Mesenchymal stem cell (in vitro differentiated cells and primary cell): ENCODE data around the gene ARL5B. TPM values are rescaled to one million over a fixed set of nuclear protein-coding genes. Genes with fewer than 3 reads are reported as not detected.

ENCODE experiments used
- DNase-seq: peaks from one replicate; pipeline ENCODE4 v3.0.0-alpha.2; 2013
- H2AFZ ChIP-seq: one replicate; pipeline ENCODE4 v1.6.1; 2013; ENCODE audit warnings: low read depth, mild to moderate bottlenecking, control low read depth, inconsistent platforms, low read length, moderate library complexity
- H2AK5ac ChIP-seq: 2 replicates; pipeline ENCODE4 v1.6.1; 2013; ENCODE audit warnings: low read length, moderate library complexity, mild to moderate bottlenecking, inconsistent platforms; ENCODE audit not compliant: severe bottlenecking
- H2BK120ac ChIP-seq: one replicate; pipeline ENCODE4 v1.6.1; 2013; ENCODE audit warnings: low read depth, mild to moderate bottlenecking, inconsistent platforms, low read length, moderate library complexity
- H2BK12ac ChIP-seq, 2 experiments: one replicate each; pipeline ENCODE4 v1.6.1; 2013; ENCODE audit warnings: inconsistent platforms in 2 of 2, low read length in 2 of 2, mild to moderate bottlenecking in 2 of 2, moderate library complexity in 2 of 2, control low read depth in 1 of 2
- H2BK15ac ChIP-seq: one replicate; pipeline ENCODE4 v1.6.1; 2013; ENCODE audit warnings: mild to moderate bottlenecking, low read depth, inconsistent platforms; ENCODE audit not compliant: poor library complexity, severe bottlenecking
- H2BK5ac ChIP-seq: 2 replicates; pipeline ENCODE4 v1.6.1; 2013; ENCODE audit warnings: low read depth, mild to moderate bottlenecking, low read length, control low read depth, inconsistent platforms; ENCODE audit not compliant: poor library complexity, severe bottlenecking
- H3K14ac ChIP-seq, 2 experiments: one replicate each; pipeline ENCODE4 v1.6.1; 2013; ENCODE audit warnings: inconsistent platforms in 2 of 2, low read length in 2 of 2, control low read depth in 1 of 2, mild to moderate bottlenecking in 1 of 2, moderate library complexity in 1 of 2
- H3K18ac ChIP-seq, 2 experiments: one replicate each; pipeline ENCODE4 v1.6.1; 2013; ENCODE audit warnings: inconsistent platforms in 2 of 2, low read length in 2 of 2, control low read depth in 1 of 2, low read depth in 1 of 2, mild to moderate bottlenecking in 1 of 2
- H3K23ac ChIP-seq, 2 experiments: one replicate each; pipeline ENCODE4 v1.6.1; 2013; ENCODE audit warnings: inconsistent platforms in 2 of 2, low read length in 2 of 2, mild to moderate bottlenecking in 2 of 2, moderate library complexity in 2 of 2, control low read depth in 1 of 2
- H3K27ac ChIP-seq: 2 replicates; pipeline ENCODE4 v1.5.1; 2013; ENCODE audit warnings: mild to moderate bottlenecking, moderate library complexity, low read length, control low read depth, inconsistent platforms; ENCODE audit not compliant: poor library complexity, severe bottlenecking
- H3K27me3 ChIP-seq, 2 experiments: 2 replicates each; pipeline versions ENCODE4 v1.6.1 to v1.7.0; 2013; ENCODE audit warnings: low read length in 2 of 2, mild to moderate bottlenecking in 2 of 2, moderate library complexity in 2 of 2, control low read depth in 1 of 2, inconsistent platforms in 1 of 2; ENCODE audit not compliant: control insufficient read depth in 1 of 2, insufficient read depth in 1 of 2
- H3K36me3 ChIP-seq, 2 experiments: 2 replicates each; pipeline versions ENCODE4 v1.6.1 to v1.7.0; 2013; ENCODE audit warnings: low read length in 2 of 2, control low read depth in 1 of 2, inconsistent platforms in 1 of 2, low read depth in 1 of 2, mild to moderate bottlenecking in 1 of 2; ENCODE audit not compliant: insufficient read depth in 2 of 2, control insufficient read depth in 1 of 2
- H3K4ac ChIP-seq, 2 experiments: one replicate each; pipeline ENCODE4 v1.6.1; 2013; ENCODE audit warnings: inconsistent platforms in 2 of 2, low read length in 2 of 2, mild to moderate bottlenecking in 2 of 2, moderate library complexity in 2 of 2, control low read depth in 1 of 2, low read depth in 1 of 2
- H3K4me1 ChIP-seq: 2 replicates; pipeline ENCODE4 v1.6.1; 2013; ENCODE audit warnings: low read depth, low read length, control low read depth; ENCODE audit not compliant: control insufficient read depth, insufficient read depth
- H3K4me2 ChIP-seq: 2 replicates; pipeline ENCODE4 v1.6.1; 2013; ENCODE audit warnings: low read length, mild to moderate bottlenecking, inconsistent platforms; ENCODE audit not compliant: poor library complexity, severe bottlenecking
- H3K4me3 ChIP-seq, 2 experiments: 2 replicates each; pipeline versions ENCODE4 v1.5.1 to v1.7.0; 2013; ENCODE audit warnings: low read length in 2 of 2, mild to moderate bottlenecking in 2 of 2, control low read depth in 1 of 2, low read depth in 1 of 2; ENCODE audit not compliant: insufficient read depth in 1 of 2
- H3K79me1 ChIP-seq: replicated peaks from 2 replicates; pipeline ENCODE4 v1.6.1; 2013; ENCODE audit warnings: mild to moderate bottlenecking, control low read depth, low read length, inconsistent platforms; ENCODE audit not compliant: poor library complexity, severe bottlenecking
- H3K9ac ChIP-seq: 2 replicates; pipeline ENCODE4 v1.7.0; 2013; ENCODE audit warnings: mild to moderate bottlenecking, low read length, moderate library complexity
- H3K9me3 ChIP-seq: 2 replicates; pipeline ENCODE4 v1.7.0; 2013; ENCODE audit warnings: mild to moderate bottlenecking, low read length; ENCODE audit not compliant: control insufficient read depth
- H4K8ac ChIP-seq: one replicate; pipeline ENCODE4 v1.6.1; 2013; ENCODE audit warnings: inconsistent platforms, mild to moderate bottlenecking, low read length, moderate library complexity
- H4K91ac ChIP-seq: one replicate; pipeline ENCODE4 v1.6.1; 2013; ENCODE audit warnings: mild to moderate bottlenecking, low read length, inconsistent platforms
- WGBS: methylation state at CpG from one replicate; pipeline ENCODE4 v1.1.7; 2013; ENCODE audit warnings: mixed read lengths; 5-methylcytosine and 5-hydroxymethylcytosine counted together
- polyA plus RNA-seq, 2 experiments: library from polyadenylated mRNA; stranded (reverse); fragments of 200-250 nt; gene quantifications; one replicate each; pipeline ENCODE4 v1.2.3, GENCODE V29; 2013

Gene ARL5B, protein sequence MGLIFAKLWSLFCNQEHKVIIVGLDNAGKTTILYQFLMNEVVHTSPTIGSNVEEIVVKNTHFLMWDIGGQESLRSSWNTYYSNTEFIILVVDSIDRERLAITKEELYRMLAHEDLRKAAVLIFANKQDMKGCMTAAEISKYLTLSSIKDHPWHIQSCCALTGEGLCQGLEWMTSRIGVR
- 16.9 TPM for polyA plus RNA-seq (2013, experiment 1 of 2)
- 17.3 TPM for polyA plus RNA-seq (2013, experiment 2 of 2)

DNA sequence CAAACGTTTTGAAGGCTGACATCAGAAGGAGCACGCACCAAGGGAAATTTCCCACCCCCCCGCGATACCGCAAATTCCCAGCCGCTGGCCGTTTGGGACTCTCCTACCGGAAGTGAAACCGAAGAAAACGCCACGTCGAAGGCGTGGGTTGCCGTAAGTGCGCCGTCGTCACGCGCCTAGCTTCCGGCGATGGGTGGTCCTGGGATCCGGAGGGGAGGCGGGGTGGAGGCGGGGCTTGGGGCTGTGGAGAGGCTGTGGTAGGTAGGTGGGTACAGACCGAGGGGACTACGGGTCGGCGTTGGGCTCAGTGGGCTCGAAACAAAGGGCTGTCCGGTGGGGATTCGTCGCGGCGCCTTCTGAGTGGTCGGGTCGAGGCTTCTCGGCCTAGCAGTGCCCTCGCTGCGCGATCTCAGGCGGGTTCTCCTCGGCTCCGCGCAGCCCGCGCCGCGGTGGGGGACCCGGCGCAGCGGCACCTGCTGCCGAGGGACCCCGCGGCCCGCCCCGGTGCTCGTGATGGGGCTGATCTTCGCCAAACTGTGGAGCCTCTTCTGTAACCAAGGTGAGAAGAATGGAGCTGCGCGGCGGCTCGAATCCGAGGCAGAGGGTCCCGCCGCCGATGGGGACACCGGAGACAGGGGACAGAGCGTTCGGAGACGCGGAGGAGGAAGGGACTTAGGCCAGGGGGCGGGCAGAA is at the start of gene ARL5B:
ARL5B (plus strand) TSS at position 307 of the 694 bp plus-strand sequence; CDS start at position 514, 207 bp downstream.
- peak within 1 kb of the TSS; percentile 79 for H2AFZ ChIP-seq
- H3K23ac ChIP-seq = peak within 1 kb of the TSS in 1 of 2 experiments; percentile 91
- H3K27me3 ChIP-seq = no peaks in the 10 kb centered on the region
- H2BK5ac ChIP-seq = peak within 1 kb of the TSS; percentile 39
- H2BK120ac ChIP-seq = peak within 1 kb of the TSS; percentile 94
- H3K36me3 ChIP-seq = no peaks in the 10 kb centered on the region
- H2AK5ac ChIP-seq = peak within 1 kb of the TSS; percentile 83
- H4K91ac ChIP-seq = peak within 1 kb of the TSS; percentile 82
- H2BK15ac ChIP-seq = peak within 1 kb of the TSS; percentile 60
- WGBS = under 1% methylated on average over 69 of the region's 72 CpGs
- H2BK12ac ChIP-seq = peak within 1 kb of the TSS in 1 of 2 experiments; percentile 73
- peaks cover 7% of the 10 kb centered on the region for H3K4me1 ChIP-seq
- H3K4me2 ChIP-seq = peak within 1 kb of the TSS; percentile 91
- peak within 1 kb of the TSS; percentile 82 for H3K27ac ChIP-seq
- H3K9ac ChIP-seq = peak within 1 kb of the TSS; percentile 100
- peaks cover 4% of the 10 kb centered on the region for H3K79me1 ChIP-seq
- H3K4me3 ChIP-seq = peak within 1 kb of the TSS; percentile 89 to 95
- H3K9me3 ChIP-seq = no peaks in the 10 kb centered on the region
- peak within 1 kb of the TSS; percentile 88 to 96 for H3K18ac ChIP-seq
- peak within 1 kb of the TSS; percentile 35 to 77 for H3K14ac ChIP-seq
- H3K4ac ChIP-seq = peak within 1 kb of the TSS; percentile 54 to 82
- peak within 1 kb of the TSS; percentile 93 for H4K8ac ChIP-seq
- peak; percentile 99 for DNase-seq

DNA sequence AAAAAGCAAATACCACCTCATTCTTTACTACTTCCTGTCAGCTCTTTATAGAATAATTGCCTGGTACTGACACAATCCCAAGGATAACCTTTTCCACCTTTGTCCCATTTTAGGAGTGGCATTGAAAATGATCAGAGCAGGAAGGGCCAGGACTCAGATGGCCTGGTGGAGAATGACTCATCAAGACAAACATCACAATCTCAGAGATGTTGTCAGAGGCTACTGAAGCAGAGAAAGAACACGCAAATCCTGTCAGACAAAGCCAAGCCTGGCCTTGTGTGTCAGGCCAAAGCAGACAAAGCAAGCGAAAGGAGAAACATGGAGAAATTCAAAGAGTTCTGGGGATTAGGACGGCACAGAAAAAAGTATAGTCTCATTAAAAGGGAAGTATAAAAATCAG is 48.7 kb upstream of the ARL5B start:
- H3K4ac ChIP-seq = peak overlapping the region in 1 of 2 experiments; percentile 51
- H2BK120ac ChIP-seq = no peak overlapping the region
- WGBS = 42% methylated on average over 3 of the region's 3 CpGs
- H2BK15ac ChIP-seq = no peak overlapping the region
- H3K18ac ChIP-seq = peak overlapping the region in 1 of 2 experiments; percentile 34
- H3K9me3 ChIP-seq = no peaks in the 10 kb centered on the region
- no peak overlapping the region for H2AK5ac ChIP-seq
- peak; percentile 90 for DNase-seq
- H2BK5ac ChIP-seq = no peak overlapping the region
- H3K4me2 ChIP-seq = no peak overlapping the region
- H3K14ac ChIP-seq = no peak overlapping the region
- H3K23ac ChIP-seq = no peak overlapping the region
- H3K27ac ChIP-seq = peak overlapping the region; percentile 73
- peaks cover 2% of the 10 kb centered on the region for H3K79me1 ChIP-seq
- no peak overlapping the region for H4K91ac ChIP-seq
- H3K9ac ChIP-seq = peak overlapping the region; percentile 51
- peaks cover 6 to 7% of the 10 kb centered on the region in 2 experiments for H3K36me3 ChIP-seq
- no peaks in the 10 kb centered on the region for H3K27me3 ChIP-seq
- H3K4me1 ChIP-seq = peaks cover 4% of the 10 kb centered on the region
- peak overlapping the region; percentile 61 for H2AFZ ChIP-seq
- H2BK12ac ChIP-seq = no peak overlapping the region
- H4K8ac ChIP-seq = peak overlapping the region; percentile 0
- H3K4me3 ChIP-seq = no peak overlapping the region

DNA sequence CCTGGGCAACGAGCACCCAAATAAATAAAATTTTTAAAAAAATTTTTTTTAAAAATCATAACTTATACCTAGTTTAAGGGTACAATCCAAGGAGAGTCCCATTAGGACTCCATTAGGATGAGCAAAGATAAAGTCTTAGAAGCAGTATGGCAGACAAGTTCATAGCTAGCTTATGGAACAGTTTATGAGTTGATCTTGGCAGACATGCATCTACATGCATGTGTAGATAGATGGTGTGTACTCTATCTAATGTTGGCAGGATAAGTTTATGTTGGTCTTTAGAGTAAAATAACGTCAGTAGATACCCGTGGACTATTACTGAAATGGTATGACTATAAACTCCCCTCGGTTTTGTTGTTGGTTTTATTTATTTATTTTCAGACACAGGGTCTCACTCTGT is 48.1 kb upstream of the ARL5B start:
- peak overlapping the region; percentile 73 for H3K27ac ChIP-seq
- H4K8ac ChIP-seq = no peak overlapping the region

DNA sequence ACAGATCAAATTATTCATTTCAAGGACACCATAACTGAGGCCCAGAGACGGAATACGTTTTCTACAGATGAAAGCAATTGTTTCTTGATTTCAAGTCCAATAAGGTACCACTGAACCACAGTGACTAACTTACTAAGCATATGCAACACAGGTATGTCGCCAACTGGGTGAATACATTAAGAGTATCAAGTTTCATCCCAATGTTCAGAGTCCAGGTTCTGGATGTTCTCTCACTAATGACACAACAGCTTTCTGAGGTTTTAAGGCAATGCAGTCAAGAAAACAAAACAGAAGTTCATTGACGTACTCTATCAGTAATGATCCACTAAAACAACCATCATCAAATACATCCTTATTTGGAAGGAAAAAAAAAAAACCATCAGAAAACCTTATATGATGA is 43.6 kb upstream of the ARL5B start:
- no peaks in the 10 kb centered on the region for H3K9me3 ChIP-seq
- no peak overlapping the region for H2BK15ac ChIP-seq
- no peak overlapping the region for H3K27ac ChIP-seq
- peaks cover 6 to 7% of the 10 kb centered on the region in 2 experiments for H3K36me3 ChIP-seq
- peaks cover 1% of the 10 kb centered on the region for H3K4me1 ChIP-seq
- no peak overlapping the region for H2AFZ ChIP-seq
- no peak overlapping the region for H4K91ac ChIP-seq
- H3K18ac ChIP-seq = no peak overlapping the region
- no peaks in the 10 kb centered on the region for H3K27me3 ChIP-seq
- no peak overlapping the region for H2BK120ac ChIP-seq
- no peak overlapping the region for H2AK5ac ChIP-seq
- no peak overlapping the region for H3K4ac ChIP-seq
- H3K79me1 ChIP-seq = no peaks in the 10 kb centered on the region
- H2BK5ac ChIP-seq = no peak overlapping the region
- no peak overlapping the region for H3K23ac ChIP-seq
- no peak overlapping the region for H2BK12ac ChIP-seq
- no peak overlapping the region for H3K4me2 ChIP-seq
- H4K8ac ChIP-seq = no peak overlapping the region
- 86% methylated on average over 3 of the region's 4 CpGs for WGBS
- H3K9ac ChIP-seq = no peak overlapping the region
- no peak overlapping the region for H3K14ac ChIP-seq
- no peak overlapping the region for H3K4me3 ChIP-seq
- no peak for DNase-seq

More for the DNA sequence above, 48.1 kb upstream of the ARL5B start:
- Histone ChIP-seq H3K36me3 (peaks cover 6 to 7% of the 10 kb centered on the region in 2 experiments), H2BK15ac (no peak overlapping the region), H3K23ac (no peak overlapping the region), H2AK5ac (no peak overlapping the region), H4K91ac (no peak overlapping the region), H3K4me3 (no peak overlapping the region), H3K27me3 (no peaks in the 10 kb centered on the region), H2BK120ac (no peak overlapping the region), H2BK5ac (no peak overlapping the region), H2AFZ (no peak overlapping the region), H3K14ac (no peak overlapping the region), H3K9ac (no peak overlapping the region), H3K4me1 (peaks cover 4% of the 10 kb centered on the region), H3K4me2 (no peak overlapping the region), H3K9me3 (no peaks in the 10 kb centered on the region), H3K18ac (no peak overlapping the region), H2BK12ac (peak overlapping the region in 1 of 2 experiments; percentile 20), H3K79me1 (peaks cover 2% of the 10 kb centered on the region), H3K4ac (no peak overlapping the region)
- WGBS = 100% methylated on average over 3 of the region's 4 CpGs
- no peak for DNase-seq
